Kidney (tissue), 14 donors: Measurements from ENCODE around the gene CABCOCO1. TPM values are rescaled to one million over a fixed set of nuclear protein-coding genes. Genes with fewer than 3 reads are reported as not detected.

ENCODE experiments used
- DNase-seq, 5 donors: peaks; one replicate each; pipeline ENCODE4 v3.0.0-alpha.2; 2013 to 2020
- FAIRE-seq: peaks from 2 replicates; lab custom pipeline; 2012; peaks lifted over from hg19 to GRCh38; lab: Jason Lieb, UNC
- H3K27ac ChIP-seq, 2 donors: one replicate each; pipeline ENCODE4 v1.7.0; 2013; ENCODE audit warnings: low read depth in 2 of 2, low read length in 2 of 2, inconsistent platforms in 1 of 2
- H3K27me3 ChIP-seq: one replicate; pipeline ENCODE4 v1.7.1; 2013; ENCODE audit warnings: low read length, inconsistent platforms; ENCODE audit not compliant: control insufficient read depth, insufficient read depth
- H3K36me3 ChIP-seq, 3 donors: one replicate each; pipeline versions ENCODE4 v1.7.0 to v1.7.1; 2013; ENCODE audit warnings: low read length in 3 of 3, control low read depth in 1 of 3, inconsistent platforms in 1 of 3; ENCODE audit not compliant: insufficient read depth in 3 of 3, control insufficient read depth in 2 of 3
- H3K4me1 ChIP-seq, 3 donors: one replicate each; pipeline versions ENCODE4 v1.7.0 to v1.7.1; 2013; ENCODE audit warnings: low read length in 3 of 3, inconsistent platforms in 1 of 3, low read depth in 1 of 3; ENCODE audit not compliant: control insufficient read depth in 2 of 3, insufficient read depth in 2 of 3
- H3K4me3 ChIP-seq, 3 donors: one replicate each; pipeline versions ENCODE4 v1.7.0 to v1.8.1; 2013; ENCODE audit warnings: low read length in 3 of 3, control low read depth in 1 of 3, inconsistent platforms in 1 of 3
- H3K9ac ChIP-seq, 3 donors: one replicate each; pipeline versions ENCODE4 v1.7.0 to v1.7.1; 2013; ENCODE audit warnings: low read length in 3 of 3, control low read depth in 1 of 3, inconsistent platforms in 1 of 3
- H3K9me3 ChIP-seq, 3 donors: one replicate each; pipeline versions ENCODE4 v1.7.0 to v1.7.1; 2013; ENCODE audit warnings: low read length in 3 of 3, control low read depth in 1 of 3, inconsistent platforms in 1 of 3; ENCODE audit not compliant: control insufficient read depth in 2 of 3, insufficient read depth in 1 of 3
- intact Hi-C: fragments of 100-400 bp; cut with DNase I; formaldehyde crosslinking; loops from one replicate; pipeline ENCODE4 v1.11.1; 2022
- polyA plus RNA-seq: library from polyadenylated mRNA; stranded (reverse); fragments of 350-450 nt; fragmentation: Illumina TruSeq; extraction: RNeasy Lipid Tissue Mini Kit (QIAGEN cat#74804); gene quantifications from one replicate; pipeline ENCODE4 v1.2.3, GENCODE V29; 2014; ENCODE audit warnings: low read depth, low replicate concordance; ENCODE audit not compliant: insufficient read depth
- total RNA-seq: library from RNA; stranded (reverse); fragmentation: NEBNext Ultra II Directional; extraction: Animal tissue kit (Norgen Biotek cat#: 25700); gene quantifications from one replicate; pipeline ENCODE4 v1.2.1, GENCODE V29; 2021
- TF ChIP-seq, protein P1 (sequence below): IDR thresholded peaks from 3 replicates; pipeline ENCODE4 v1.5.1; 2012; ENCODE audit warnings: mild to moderate bottlenecking, moderate library complexity, borderline replicate concordance; ENCODE audit not compliant: insufficient read depth; ENCODE audit errors: extremely low read depth
- donor health status: control.
- donor health status: control.
- donor health status: control.
- donor health status: control.
- donor health status: control.
- donor health status: DM: yes; HTN: yes; CAD: no.
- donor health status: Normal renal cell carcinoma (clear cell type).

Gene CABCOCO1
- total and polyA plus RNA-seq, 2 donors from 2014 or later = 1.5 to 2.3 TPM

DNA sequence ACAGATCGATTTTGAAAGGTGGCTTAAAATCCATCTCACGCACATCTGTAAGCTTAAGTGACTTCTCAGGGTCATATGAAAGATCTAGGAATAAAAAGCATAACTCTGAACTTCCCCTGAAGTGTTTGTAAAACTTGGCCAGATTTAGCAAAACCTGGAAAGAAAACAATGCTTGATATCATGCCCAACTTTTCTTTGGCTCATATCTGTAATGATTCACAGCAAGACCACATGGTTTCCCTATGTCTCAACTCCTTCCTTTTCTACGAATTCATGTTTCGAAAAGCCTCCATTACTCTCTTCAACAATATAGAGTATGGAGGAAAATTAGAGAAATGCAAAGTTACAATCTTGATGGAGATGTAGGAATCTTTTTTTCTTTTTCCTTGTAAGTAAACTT is 20.1 kb upstream of the CABCOCO1 start:
- H3K4me3 ChIP-seq = no peak overlapping the region
- intact Hi-C loops = no loop called here
- no peak overlapping the region for H3K27ac ChIP-seq
- H3K9me3 ChIP-seq = no peaks in the 10 kb centered on the region
- FAIRE-seq (peak; percentile 13), DNase-seq (peak in 1 of 5 donors; percentile 22)
- TF ChIP-seq, protein P1, sequence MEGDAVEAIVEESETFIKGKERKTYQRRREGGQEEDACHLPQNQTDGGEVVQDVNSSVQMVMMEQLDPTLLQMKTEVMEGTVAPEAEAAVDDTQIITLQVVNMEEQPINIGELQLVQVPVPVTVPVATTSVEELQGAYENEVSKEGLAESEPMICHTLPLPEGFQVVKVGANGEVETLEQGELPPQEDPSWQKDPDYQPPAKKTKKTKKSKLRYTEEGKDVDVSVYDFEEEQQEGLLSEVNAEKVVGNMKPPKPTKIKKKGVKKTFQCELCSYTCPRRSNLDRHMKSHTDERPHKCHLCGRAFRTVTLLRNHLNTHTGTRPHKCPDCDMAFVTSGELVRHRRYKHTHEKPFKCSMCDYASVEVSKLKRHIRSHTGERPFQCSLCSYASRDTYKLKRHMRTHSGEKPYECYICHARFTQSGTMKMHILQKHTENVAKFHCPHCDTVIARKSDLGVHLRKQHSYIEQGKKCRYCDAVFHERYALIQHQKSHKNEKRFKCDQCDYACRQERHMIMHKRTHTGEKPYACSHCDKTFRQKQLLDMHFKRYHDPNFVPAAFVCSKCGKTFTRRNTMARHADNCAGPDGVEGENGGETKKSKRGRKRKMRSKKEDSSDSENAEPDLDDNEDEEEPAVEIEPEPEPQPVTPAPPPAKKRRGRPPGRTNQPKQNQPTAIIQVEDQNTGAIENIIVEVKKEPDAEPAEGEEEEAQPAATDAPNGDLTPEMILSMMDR = no peak
- H3K27me3 ChIP-seq = no peaks in the 10 kb centered on the region
- no peaks in the 10 kb centered on the region for H3K36me3 ChIP-seq
- no peak overlapping the region for H3K9ac ChIP-seq
- H3K4me1 ChIP-seq = peaks cover 0 to 5% (median 3%) of the 10 kb centered on the region in 3 donors

DNA sequence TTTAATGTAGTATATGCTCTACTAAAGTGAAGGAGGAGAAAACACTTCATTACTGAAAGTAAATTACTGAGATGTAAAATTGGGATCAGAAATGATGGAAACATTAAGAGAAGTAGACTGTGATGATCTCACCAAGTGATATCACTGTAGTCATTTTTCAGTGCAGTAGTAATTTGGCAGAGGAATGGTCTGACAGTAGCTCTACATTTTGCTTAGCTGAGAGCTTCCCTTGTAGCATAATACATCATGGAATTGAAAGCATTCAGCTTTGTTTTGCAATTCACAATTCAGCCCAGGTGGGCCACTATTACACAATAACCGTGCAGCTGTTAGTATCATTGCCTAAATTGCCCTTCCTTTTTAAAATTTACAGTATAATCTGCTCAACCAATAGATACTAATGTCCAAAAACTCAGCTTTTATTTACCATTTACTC is 19.4 kb upstream of the CABCOCO1 start:
- intact Hi-C loops = no loop called here
- Histone ChIP-seq H3K27ac (no peak overlapping the region), H3K9ac (no peak overlapping the region), H3K4me3 (no peak overlapping the region), H3K36me3 (no peaks in the 10 kb centered on the region), H3K9me3 (no peaks in the 10 kb centered on the region), H3K27me3 (no peaks in the 10 kb centered on the region), H3K4me1 (peaks cover 0 to 5% (median 3%) of the 10 kb centered on the region in 3 donors)
- no peak for DNase-seq
- FAIRE-seq = no peak
- TF ChIP-seq, protein P1 = no peak

DNA sequence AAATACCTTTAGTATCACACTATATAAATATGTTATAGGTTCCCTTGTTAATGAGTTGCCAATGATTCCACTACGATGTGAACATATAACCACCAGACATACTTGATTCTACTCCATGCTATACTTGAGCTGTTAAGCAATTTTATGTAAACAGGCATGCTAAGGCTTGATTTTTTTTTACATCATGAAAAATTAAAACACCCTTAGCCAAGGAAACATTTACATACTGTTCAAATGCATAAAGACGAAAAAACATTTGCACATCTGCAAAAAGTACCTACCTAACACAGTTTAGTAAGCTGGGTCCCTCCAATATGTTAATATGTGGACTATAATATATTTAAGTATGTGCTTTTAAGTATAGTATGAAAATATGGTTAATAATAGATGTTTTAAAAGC is 9.0 kb upstream of the CABCOCO1 start:
- Histone ChIP-seq H3K4me3 (no peak overlapping the region), H3K27ac (no peak overlapping the region), H3K36me3 (no peaks in the 10 kb centered on the region), H3K9me3 (no peaks in the 10 kb centered on the region), H3K4me1 (no peaks in the 10 kb centered on the region), H3K9ac (no peak overlapping the region), H3K27me3 (no peaks in the 10 kb centered on the region)
- FAIRE-seq (no peak), DNase-seq (no peak)
- intact Hi-C loops = no loop called here
- TF ChIP-seq, protein P1 = no peak

DNA sequence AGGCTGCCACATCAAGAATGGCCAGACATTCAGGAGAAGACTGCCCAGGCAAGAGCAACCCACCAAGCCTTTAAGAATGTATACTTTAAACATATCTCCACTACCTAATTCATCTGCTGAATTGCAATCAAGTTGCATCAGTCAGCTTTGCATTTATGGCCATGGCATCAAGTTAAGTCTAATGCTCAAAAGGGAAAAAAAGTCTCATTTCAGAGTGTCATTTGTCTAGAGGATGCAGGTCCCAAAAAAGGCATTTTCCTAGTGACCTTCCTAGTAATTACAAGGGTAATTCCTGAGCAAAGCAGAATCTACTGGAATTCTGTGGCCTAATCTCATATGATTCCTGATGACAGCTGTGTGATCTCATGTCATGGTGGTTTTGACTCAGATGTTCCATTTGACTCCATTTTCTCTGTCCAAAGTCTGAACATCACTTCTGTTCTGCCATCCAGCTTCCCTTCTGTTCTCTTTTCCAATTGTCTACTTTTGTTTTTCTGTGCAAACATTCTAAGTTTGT is 7.3 kb upstream of the CABCOCO1 start:
- Histone ChIP-seq H3K27ac (no peak overlapping the region), H3K36me3 (no peaks in the 10 kb centered on the region), H3K4me3 (no peak overlapping the region), H3K4me1 (no peaks in the 10 kb centered on the region), H3K9me3 (no peaks in the 10 kb centered on the region), H3K27me3 (no peaks in the 10 kb centered on the region), H3K9ac (no peak overlapping the region)
- TF ChIP-seq, protein P1 = no peak
- intact Hi-C loops = no loop called here
- no peak for DNase-seq
- FAIRE-seq = no peak
